IMR-90 (cell line): Measurements from ENCODE around the gene BEX3. TPM values are rescaled to one million over a fixed set of nuclear protein-coding genes. Genes with fewer than 3 reads are reported as not detected.
A peak's percentile ranks its signal among the peaks of the same experiment; 100 is the strongest.

ENCODE experiments used
- ATAC-seq: fragments of 200-7000 bp; cut with Tn5 transposase; 2 replicates; pipeline ENCODE4 v1.9.1; 2020; ENCODE audit warnings: low read depth, mild to moderate bottlenecking, moderate library complexity
- BruUV-seq: library from RNA; stranded (reverse); fragments of 400-500 nt; replicated peaks from 2 replicates; lab custom pipeline; 2021; lab: Mats Ljungman, UMichigan
- CTCF ChIA-PET: fragments of 300-600 bp; formaldehyde crosslinking; extraction: SDS; loops from one replicate; lab custom pipeline; 2021; ENCODE audit warnings: antibody characterized with exemption; lab: Yijun Ruan, JAX
- POLR2A ChIA-PET: fragments of 300-600 bp; sonication (Branson Sonifier 250); formaldehyde crosslinking; loops from one replicate; lab custom pipeline; 2022; ENCODE audit warnings: antibody characterized with exemption; ENCODE audit not compliant: unreplicated experiment; lab: Charles Lee
- DNase-seq: peaks from one replicate; pipeline ENCODE4 v3.0.0; 2013
- H2AFZ ChIP-seq: replicated peaks from 2 replicates; pipeline ENCODE3; 2013; ENCODE audit warnings: low read length, mild to moderate bottlenecking; ENCODE audit not compliant: poor library complexity
- H2AK5ac ChIP-seq: 2 replicates; pipeline ENCODE4 v1.6.1; 2013; ENCODE audit warnings: low read depth, low read length, inconsistent platforms
- H2AK9ac ChIP-seq: replicated peaks from 2 replicates; pipeline ENCODE3; 2013; ENCODE audit warnings: mild to moderate bottlenecking, low read depth, low read length, moderate library complexity; ENCODE audit not compliant: poor library complexity
- H2BK120ac ChIP-seq: 2 replicates; pipeline ENCODE4 v1.6.1; 2013; ENCODE audit warnings: low read depth, low read length, inconsistent platforms
- H2BK15ac ChIP-seq: 3 replicates; pipeline ENCODE4 v1.6.1; 2013; ENCODE audit warnings: low read depth, low read length, inconsistent platforms
- H2BK20ac ChIP-seq: 2 replicates; pipeline ENCODE4 v1.6.1; 2013; ENCODE audit warnings: low read depth, mild to moderate bottlenecking, inconsistent platforms, low read length, moderate library complexity
- H2BK5ac ChIP-seq: 2 replicates; pipeline ENCODE4 v1.6.1; 2013; ENCODE audit warnings: mild to moderate bottlenecking, low read depth, low read length, inconsistent platforms; ENCODE audit not compliant: poor library complexity, severe bottlenecking
- H3K14ac ChIP-seq: replicated peaks from 2 replicates; pipeline ENCODE4 v1.6.1; 2013; ENCODE audit warnings: low read depth, low read length, inconsistent platforms
- H3K18ac ChIP-seq: 2 replicates; pipeline ENCODE4 v1.6.1; 2013; ENCODE audit warnings: low read depth, low read length, control low read depth
- H3K23ac ChIP-seq: 2 replicates; pipeline ENCODE4 v1.6.1; 2013; ENCODE audit warnings: low read depth, low read length, inconsistent platforms
- H3K27ac ChIP-seq: 2 replicates; pipeline ENCODE4 v1.5.1; 2013; ENCODE audit warnings: mild to moderate bottlenecking, control low read depth, low read length; ENCODE audit not compliant: insufficient read depth
- H3K27me3 ChIP-seq: 2 replicates; pipeline ENCODE4 v1.6.1; 2013; ENCODE audit warnings: low read length; ENCODE audit not compliant: control insufficient read depth, insufficient read depth
- H3K36me3 ChIP-seq: 2 replicates; pipeline ENCODE4 v1.6.1; 2013; ENCODE audit warnings: low read length, mixed read lengths; ENCODE audit not compliant: control insufficient read depth, insufficient read depth
- H3K4ac ChIP-seq: 2 replicates; pipeline ENCODE4 v1.6.1; 2013; ENCODE audit warnings: low read depth, low read length, inconsistent platforms
- H3K4me1 ChIP-seq: 2 replicates; pipeline ENCODE4 v1.6.1; 2013; ENCODE audit warnings: low read length, mixed read lengths; ENCODE audit not compliant: control insufficient read depth, insufficient read depth
- H3K4me2 ChIP-seq: 2 replicates; pipeline ENCODE4 v1.6.1; 2013; ENCODE audit warnings: low read depth, mild to moderate bottlenecking, control low read depth, low read length, moderate library complexity
- H3K4me3 ChIP-seq: 2 replicates; pipeline ENCODE4 v1.5.1; 2013; ENCODE audit warnings: low read depth, mild to moderate bottlenecking, control low read depth, low read length, moderate library complexity; ENCODE audit not compliant: insufficient read depth
- H3K56ac ChIP-seq: 2 replicates; pipeline ENCODE4 v1.6.1; 2013; ENCODE audit warnings: low read length, inconsistent platforms; ENCODE audit not compliant: insufficient read depth; ENCODE audit errors: extremely low read depth
- H3K79me1 ChIP-seq, 2 experiments: 2 replicates each; pipeline ENCODE4 v1.6.1; 2013; ENCODE audit warnings: low read length in 2 of 2, inconsistent platforms in 1 of 2, low read depth in 1 of 2
- H3K9ac ChIP-seq: 2 replicates; pipeline ENCODE4 v1.6.1; 2013; ENCODE audit warnings: low read depth, low read length, control low read depth
- H3K9me1 ChIP-seq: 2 replicates; pipeline ENCODE4 v1.6.1; 2013; ENCODE audit warnings: low read length, inconsistent platforms; ENCODE audit not compliant: insufficient read depth
- H3K9me3 ChIP-seq: 2 replicates; pipeline ENCODE4 v1.6.1; 2013; ENCODE audit warnings: low read length; ENCODE audit not compliant: control insufficient read depth, insufficient read depth
- H4K20me1 ChIP-seq: 2 replicates; pipeline ENCODE4 v1.6.1; 2013; ENCODE audit warnings: low read length, inconsistent platforms; ENCODE audit not compliant: insufficient read depth
- H4K5ac ChIP-seq: 2 replicates; pipeline ENCODE4 v1.6.1; 2013; ENCODE audit warnings: mild to moderate bottlenecking, low read depth, low read length, control low read depth
- H4K8ac ChIP-seq, 2 experiments: 2 replicates each; pipeline ENCODE4 v1.6.1; 2013; ENCODE audit warnings: low read depth in 2 of 2, low read length in 2 of 2, control low read depth in 1 of 2, inconsistent platforms in 1 of 2
- H4K91ac ChIP-seq: 2 replicates; pipeline ENCODE4 v1.6.1; 2013; ENCODE audit warnings: low read depth, low read length, inconsistent platforms; ENCODE audit not compliant: insufficient read depth
- CEBPB ChIP-seq: IDR thresholded peaks from 2 replicates; pipeline ENCODE4 v1.6.1; 2012; ENCODE audit warnings: low read depth, low read length, improper control_type of control experiment
- MXI1 ChIP-seq: IDR thresholded peaks from 2 replicates; pipeline ENCODE4 v1.6.1; 2012; ENCODE audit warnings: low read depth, mild to moderate bottlenecking, low read length, moderate library complexity, borderline replicate concordance
- POLR2A ChIP-seq: IDR thresholded peaks from 2 replicates; pipeline ENCODE4 v1.6.1; 2012; ENCODE audit warnings: mild to moderate bottlenecking, low read depth, low read length
- WGBS, 2 experiments: methylation state at CpG; one replicate each; pipeline versions ENCODE4 v1.1.5 to v1.1.7; 2013; ENCODE audit warnings: missing lambda C conversion rate in 2 of 2; ENCODE audit not compliant: insufficient read length in 1 of 2; ENCODE audit errors: extremely low coverage in 2 of 2; 5-methylcytosine and 5-hydroxymethylcytosine counted together
- dilution Hi-C: fragments of 300-500 bp; cut with HindIII; formaldehyde crosslinking; loops from one replicate; pipeline ENCODE4 v1.14.3; 2018; ENCODE audit warnings: low sequenced_read_pairs; ENCODE audit not compliant: unreplicated experiment
- in situ Hi-C: fragments of 300-500 bp; cut with MboI; formaldehyde crosslinking; loops from 3 replicates; pipeline ENCODE4 v1.14.3; 2019; ENCODE audit warnings: low sequenced_read_pairs, inconsistent platforms, mixed read lengths
- intact Hi-C: fragments of 100-400 bp; cut with micrococcal nuclease; formaldehyde crosslinking; loops from 2 replicates; pipeline ENCODE4 v1.10.0; 2022
- polyA plus RNA-seq, 3 experiments: library from polyadenylated mRNA; depleted of rRNA; stranded (reverse); fragments of >200 nt; gene quantifications; 2 replicates each; pipeline ENCODE4 v1.2.3, GENCODE V29; 2012; ENCODE audit warnings: low replicate concordance in 1 of 3
- total RNA-seq: library from RNA; depleted of rRNA; stranded (reverse); fragments of >200 nt; gene quantifications from 2 replicates; pipeline ENCODE4 v1.2.3, GENCODE V29; 2012

BEX3 gene
- total and polyA plus RNA-seq, 2 of the 4 experiments (the other 2 are of a cell fraction): 114 to 409 TPM

DNA sequence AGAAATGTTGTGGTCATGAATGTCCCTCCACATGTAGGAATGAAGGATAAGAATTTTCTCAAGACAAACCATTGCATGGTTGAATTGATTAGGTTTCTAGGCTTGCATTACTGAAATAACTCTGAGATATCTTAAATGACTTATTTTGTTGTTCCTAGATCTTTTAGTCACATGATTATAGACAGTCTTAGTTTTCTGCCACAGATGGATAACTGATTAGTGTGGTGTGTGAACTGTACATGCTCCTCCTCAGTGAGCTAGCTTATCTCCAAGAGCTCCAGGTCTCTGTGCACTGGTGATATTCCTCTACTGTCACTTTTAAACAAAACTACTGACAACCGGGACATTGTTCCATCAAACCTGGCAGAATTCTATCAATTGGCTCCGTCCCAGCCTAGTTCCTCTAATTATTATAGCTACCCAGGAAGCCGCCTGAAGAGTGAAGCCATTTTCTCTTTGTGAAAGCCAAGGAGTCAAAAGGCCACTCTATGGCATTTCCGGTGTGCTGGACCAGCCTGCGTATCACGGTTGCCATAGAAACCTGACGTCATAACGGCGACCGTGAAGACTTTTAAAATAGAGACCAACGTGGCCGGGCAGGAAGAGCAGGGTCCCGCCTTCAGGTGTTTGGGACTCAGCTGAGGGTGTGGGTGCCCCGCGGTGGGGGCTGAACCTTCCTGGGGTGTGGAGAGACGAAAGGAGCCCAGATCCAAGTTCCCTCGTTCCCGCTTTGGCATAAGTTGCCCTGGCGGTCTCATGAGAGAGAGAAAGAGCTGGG lies 28.1 kb downstream of the BEX3 start:
- H2BK15ac ChIP-seq: peak overlapping the region; percentile 85; the same call in 2 of the 3 replicates
- H3K9ac ChIP-seq: peak overlapping the region; percentile 53
- peak overlapping the region; percentile 84 for H3K23ac ChIP-seq
- H2AK9ac ChIP-seq: peak overlapping the region; percentile 62
- H3K9me3 ChIP-seq: no peaks in the 10 kb centered on the region
- H3K18ac ChIP-seq: peak overlapping the region; percentile 81
- H3K9me1 ChIP-seq: no peaks in the 10 kb centered on the region
- H3K4me1 ChIP-seq: no peaks in the 10 kb centered on the region; the same call in 1 of the 2 replicates
- peak overlapping the region; percentile 91 for H2BK120ac ChIP-seq
- no peaks in the 10 kb centered on the region for H3K36me3 ChIP-seq
- dilution Hi-C loops: no loop called here
- intact Hi-C loops: no loop called here
- WGBS, 2 experiments: 17% methylated on average over 12 of the region's 19 CpGs; no CpG with 5 or more reads in 1 of the 2 experiments
- H3K4me3 ChIP-seq: peak overlapping the region; percentile 64
- peaks cover 5 to 11% of the 10 kb centered on the region in 2 experiments; a peak in 1 of 4 replicates for H3K79me1 ChIP-seq
- peak overlapping the region; percentile 87 for H2BK5ac ChIP-seq
- no TSS peak for BruUV-seq
- peak overlapping the region; percentile 86 for H3K14ac ChIP-seq
- H2AFZ ChIP-seq: peak overlapping the region; percentile 88
- peaks cover 6% of the 10 kb centered on the region for H3K27me3 ChIP-seq
- H3K4me2 ChIP-seq: peak overlapping the region; percentile 81
- H3K27ac ChIP-seq: peak overlapping the region; percentile 78
- in situ Hi-C loops: no loop called here
- peak overlapping the region; percentile 82 to 93 for H4K8ac ChIP-seq
- DNase-seq (peak; percentile 91), ATAC-seq (peak; percentile 86)
- peak overlapping the region; percentile 80 for H3K56ac ChIP-seq
- H4K91ac ChIP-seq: peak overlapping the region; percentile 82
- peak overlapping the region; percentile 61; the same call in 1 of the 2 replicates for H2AK5ac ChIP-seq
- H4K20me1 ChIP-seq: no peaks in the 10 kb centered on the region
- CTCF ChIA-PET: interaction anchor here (0.7 kb wide), 1 partner anchor 19 kb away, joined by 3 read pairs; no protein-coding TSS in a partner anchor
- POLR2A ChIA-PET: no interaction called here
- TF ChIP-seq CEBPB (no peak), MXI1 (peak; percentile 48; the same call in 1 of the 2 replicates), POLR2A (peak; percentile 71; the same call in 1 of the 2 replicates)
- peak overlapping the region; percentile 79; the same call in 1 of the 2 replicates for H4K5ac ChIP-seq
- peak overlapping the region; percentile 88 for H2BK20ac ChIP-seq
- peak overlapping the region; percentile 90 for H3K4ac ChIP-seq
